COLO668 (cell line): Measurements from ENCODE around the gene DNAH8.
"Not testable (repeated sequence)": the region's sequence is repeated elsewhere in the genome, so short reads cannot be mapped to it uniquely, and the experiment has no call there.

Experiments used
- DNase-seq: peaks from one replicate; lab custom pipeline; 2025; ENCODE audit not compliant: unreplicated experiment; lab: John Stamatoyannopoulos, UW

The DNAH8 gene

DNA sequence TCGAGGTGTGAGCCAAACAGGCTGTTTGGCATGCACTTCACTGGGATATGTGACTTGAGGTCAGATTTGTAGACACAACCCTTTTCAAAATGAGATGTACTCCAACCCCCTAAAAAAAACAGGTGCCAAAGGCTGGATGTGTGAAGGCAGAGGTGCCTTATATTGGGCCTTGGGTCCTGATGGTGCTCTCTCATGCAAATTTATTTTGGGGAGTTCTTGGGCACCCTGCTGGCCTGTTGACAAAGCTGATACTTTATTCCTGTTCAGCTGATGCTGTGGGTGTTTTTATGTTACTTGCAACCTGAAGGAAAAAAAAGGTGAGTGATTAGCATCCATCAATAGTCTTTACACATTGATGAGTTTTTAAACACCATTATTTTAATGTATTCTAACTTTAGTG, 121.5 kb downstream of the DNAH8 start:
- no peak for DNase-seq

DNA sequence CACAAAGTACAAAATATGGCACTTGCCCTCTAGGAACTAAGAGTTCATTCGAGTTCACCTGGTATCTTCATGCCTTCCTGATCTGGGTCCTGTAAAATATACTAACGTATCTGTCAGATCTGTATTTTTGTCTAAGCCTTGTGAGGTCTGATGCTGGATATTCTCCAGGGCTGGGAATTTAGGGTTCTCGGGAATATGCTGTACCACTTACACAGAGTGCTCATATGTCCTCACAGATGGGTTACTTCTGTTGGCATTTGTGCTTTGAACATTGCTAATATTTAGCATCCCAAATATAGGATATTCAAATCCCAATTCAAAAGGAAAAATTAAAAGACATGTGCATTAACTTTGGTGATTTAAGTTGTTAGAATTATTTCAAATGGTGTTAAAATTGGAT, 122.0 kb downstream of the DNAH8 start:
- no peak for DNase-seq

DNA sequence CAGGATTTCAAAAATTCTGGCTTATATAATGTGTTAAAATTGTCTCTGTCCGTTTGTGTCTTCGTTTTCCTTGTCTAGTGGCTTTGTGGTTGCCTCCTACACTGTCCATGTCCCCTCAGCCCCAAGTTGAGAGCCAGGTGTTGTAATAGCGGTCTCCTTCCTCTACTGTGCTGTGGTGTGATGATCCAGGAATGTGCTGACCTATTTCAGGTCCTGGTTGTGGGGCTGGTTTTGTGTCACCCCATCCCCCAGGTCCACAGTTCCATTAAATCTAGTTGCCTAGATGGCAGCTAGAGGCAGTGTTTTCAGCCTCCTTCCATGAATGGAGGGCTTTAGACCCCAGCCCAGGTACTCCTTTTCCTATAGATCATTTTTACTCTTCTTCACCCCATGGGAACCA, 128.7 kb downstream of the DNAH8 start:
- DNase-seq, result no peak

DNA sequence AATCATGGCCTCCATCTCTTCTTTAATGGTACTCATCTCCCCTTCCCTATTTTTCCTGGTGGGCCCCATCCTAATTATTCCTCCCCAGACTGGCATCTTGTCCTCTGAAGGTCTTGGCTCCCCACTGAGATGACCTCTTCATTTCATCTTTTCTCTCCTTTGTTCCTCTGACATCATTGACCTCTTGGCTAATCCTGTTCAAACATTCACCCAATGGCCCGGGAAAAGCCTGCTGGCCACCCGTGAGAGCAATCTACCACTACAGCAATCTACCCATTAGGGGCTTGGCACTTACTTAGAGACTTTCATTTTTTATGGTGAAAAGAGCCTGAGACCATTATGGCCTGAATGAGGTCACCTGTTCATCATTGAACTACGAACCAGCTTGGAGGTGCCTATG, 130.8 kb downstream of the DNAH8 start:
- no peak for DNase-seq

DNA sequence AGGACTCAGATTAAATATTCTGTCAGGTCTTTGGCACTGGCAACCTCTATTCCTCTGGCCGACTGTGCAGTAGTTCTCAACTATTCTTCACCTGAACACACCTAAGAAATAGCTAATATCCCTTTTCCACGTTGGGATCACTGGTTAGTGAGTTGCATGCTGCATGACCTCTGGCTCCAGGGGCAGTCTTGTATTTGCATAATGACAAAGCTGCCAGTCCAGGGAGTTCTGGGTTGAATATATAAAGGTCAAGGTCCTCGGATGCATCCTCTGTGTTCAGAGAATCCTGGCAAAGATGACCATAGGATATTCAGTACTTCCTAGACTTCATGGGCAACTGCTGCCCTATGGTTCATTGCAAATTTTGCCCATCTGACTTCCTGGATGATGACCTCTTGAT, 131.2 kb downstream of the DNAH8 start:
- no peak for DNase-seq

DNA sequence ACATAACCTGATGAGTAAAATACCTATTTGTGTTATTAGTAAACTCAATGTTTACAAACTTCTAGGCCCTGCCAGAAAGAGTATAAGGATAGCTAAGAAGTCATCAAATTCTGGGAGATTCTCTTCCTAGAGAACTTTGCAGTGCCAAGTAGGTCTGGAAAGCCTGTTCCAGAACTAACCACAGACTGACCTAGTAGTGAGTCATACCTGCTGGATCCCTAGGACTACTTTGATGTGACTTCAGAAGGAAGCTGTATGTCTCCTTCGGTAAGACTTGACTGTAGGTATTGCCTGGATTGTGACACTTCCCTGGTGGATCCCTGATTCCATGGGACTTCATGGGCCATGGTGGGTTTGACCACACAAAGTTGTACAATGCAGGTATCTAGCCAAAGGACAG, 131.7 kb downstream of the DNAH8 start:
- no peak for DNase-seq

DNA sequence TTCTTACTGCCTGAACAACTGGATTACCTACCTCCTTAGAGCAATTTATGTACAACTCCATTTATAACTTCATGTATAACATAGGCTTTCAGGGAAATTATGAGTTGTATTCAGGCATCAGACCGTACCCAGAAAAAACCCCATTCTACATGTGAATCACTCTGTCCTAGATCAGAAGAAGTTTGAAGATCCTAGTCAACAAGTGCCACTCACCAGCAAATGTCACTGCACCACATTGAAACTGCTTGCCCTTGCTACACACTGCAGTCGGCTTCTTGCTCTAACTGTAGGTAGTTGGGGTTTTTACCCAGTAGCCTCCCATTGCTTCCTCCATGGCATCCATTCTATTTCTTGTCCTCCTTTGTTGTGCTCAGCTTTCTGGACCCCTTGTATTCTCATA, 132.4 kb downstream of the DNAH8 start:
- DNase-seq, result no peak

DNA sequence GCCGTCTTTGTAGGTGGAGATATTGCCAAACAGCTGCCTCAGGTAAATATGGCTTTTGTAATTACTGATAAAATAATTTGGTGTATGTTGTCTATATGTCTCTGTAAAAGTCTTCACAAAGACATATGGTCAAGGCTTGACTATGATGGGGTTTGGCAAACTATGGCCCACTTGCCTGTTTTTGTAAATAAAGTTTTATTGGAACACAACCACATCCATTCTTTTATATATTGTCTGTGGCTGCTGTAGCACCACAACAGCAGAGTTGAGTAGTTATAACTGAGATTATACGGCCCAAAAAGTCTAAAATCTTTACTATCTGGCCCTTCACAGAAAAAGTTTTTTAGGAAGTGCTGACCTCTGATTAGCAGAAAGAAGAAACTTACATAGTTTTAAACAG, 133.6 kb downstream of the DNAH8 start:
- DNase-seq, result no peak

DNA sequence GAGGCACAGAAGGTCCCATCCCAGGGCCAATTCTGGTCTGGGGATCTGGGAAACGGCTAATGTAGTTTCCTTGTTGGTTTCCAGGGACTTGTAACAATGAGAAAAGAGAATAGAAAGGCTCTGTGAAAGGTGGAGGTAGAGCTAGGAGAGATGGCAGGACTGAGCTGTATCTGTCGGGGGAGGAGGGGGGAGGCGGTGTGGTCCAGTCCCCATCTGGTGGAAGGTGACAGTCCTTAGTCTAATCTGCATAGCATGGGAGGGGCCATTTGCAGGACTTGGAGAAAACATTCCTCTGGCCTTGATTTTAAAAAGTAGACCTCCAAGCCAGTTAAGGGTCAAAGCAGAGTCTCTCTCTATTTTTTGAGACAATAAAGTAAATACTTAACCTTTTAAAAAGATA, 137.1 kb downstream of the DNAH8 start:
- DNase-seq, result no peak

DNA sequence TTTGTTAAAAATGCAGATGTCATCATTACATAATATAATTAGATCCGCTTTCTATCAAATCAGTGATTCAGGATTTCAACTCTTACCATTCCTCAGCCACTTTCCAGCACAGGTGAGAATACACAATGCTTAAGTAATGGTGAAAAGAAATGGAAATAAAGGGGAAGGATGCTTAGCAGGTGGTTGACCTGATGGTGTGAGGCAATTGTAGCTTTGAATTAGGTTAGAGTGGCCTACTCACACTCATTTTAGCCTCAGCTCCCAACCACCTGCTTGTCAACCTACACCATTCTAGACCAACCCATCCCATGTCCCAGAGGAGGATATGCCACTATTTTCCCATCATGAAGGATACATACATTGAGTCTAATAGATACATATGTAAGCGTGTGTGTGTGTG, 138.1 kb downstream of the DNAH8 start:
- no peak for DNase-seq

DNA sequence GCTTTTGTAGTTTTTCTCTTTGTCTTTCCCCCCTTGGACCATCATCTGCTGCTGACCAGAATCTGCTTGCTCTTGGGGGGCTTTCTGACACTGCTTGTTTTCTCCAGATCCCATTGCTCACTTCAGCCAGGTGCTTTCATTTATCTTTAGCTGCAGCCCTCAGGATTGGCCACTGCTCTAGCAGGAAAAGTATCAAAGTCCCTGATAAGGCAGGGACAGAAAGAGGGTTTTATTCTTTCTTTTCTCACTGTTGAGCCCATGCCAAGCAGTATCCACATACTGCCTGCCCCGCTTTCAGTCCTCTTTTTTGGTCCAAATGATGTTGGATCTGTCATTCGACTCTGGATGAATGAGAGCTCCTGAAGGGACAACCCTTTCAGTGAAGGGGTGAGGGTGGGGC, 141.4 kb downstream of the DNAH8 start:
- no peak for DNase-seq

DNA sequence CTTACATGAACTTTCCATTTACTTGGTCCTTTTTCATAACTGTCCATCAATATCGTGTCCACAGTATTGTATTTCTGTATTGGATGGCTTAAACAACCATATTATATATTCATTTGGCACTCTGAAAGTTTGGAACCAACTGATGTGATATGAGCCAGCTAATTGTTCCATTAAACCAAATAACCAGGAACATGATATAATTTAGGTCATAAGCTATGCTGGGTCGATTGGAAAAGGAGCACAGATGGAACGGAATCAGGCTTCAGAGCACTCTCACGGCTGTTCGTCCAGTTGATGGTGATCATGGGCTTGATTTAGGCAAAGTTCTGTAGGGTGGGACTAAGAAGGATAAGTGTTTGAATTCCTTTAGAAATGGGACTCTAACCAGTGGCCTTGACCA, 142.7 kb downstream of the DNAH8 start:
- DNase-seq, result no peak

DNA sequence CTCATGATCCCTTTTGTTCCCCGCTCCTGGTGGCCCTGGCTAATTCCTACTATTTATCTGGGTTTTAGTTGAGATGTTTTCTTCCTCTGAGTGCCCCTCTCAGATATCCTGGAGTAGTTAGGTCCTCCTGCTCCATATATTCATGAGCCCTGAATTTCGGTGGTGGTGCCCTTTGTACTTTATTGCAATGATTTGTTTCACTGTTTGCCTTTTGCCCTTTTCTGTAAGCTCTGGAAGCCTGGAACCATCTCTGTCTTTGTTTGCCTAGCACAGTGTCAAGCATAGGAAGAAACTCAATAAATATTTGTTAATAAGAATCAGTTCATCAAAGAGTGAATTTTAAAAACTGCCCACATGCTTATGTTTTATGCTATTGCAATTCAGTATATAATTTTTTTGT, 144.9 kb downstream of the DNAH8 start:
- DNase-seq, result no peak

DNA sequence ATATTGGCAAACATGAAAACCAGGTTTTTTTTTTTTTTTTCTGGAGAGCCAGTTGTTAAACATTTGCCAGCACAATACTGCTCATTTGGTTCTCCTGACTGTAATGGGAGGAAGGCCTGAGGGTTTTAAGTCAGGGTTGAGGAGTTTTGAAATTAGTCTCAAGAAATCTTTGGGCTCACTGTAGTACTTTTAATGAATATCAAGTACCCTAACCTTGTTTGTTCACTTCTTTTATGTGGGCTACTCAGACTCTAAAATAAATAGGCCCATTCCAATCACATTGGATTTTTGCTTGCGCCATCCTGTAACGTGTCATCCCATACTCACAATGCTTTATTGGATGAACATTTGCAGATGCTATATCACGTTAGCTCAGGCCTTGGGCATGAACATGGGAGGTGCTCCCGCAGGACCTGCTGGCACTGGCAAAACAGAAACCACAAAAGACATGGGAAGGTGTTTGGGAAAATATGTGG, 146.9 kb downstream of the DNAH8 start:
- DNase-seq, result no peak

DNA sequence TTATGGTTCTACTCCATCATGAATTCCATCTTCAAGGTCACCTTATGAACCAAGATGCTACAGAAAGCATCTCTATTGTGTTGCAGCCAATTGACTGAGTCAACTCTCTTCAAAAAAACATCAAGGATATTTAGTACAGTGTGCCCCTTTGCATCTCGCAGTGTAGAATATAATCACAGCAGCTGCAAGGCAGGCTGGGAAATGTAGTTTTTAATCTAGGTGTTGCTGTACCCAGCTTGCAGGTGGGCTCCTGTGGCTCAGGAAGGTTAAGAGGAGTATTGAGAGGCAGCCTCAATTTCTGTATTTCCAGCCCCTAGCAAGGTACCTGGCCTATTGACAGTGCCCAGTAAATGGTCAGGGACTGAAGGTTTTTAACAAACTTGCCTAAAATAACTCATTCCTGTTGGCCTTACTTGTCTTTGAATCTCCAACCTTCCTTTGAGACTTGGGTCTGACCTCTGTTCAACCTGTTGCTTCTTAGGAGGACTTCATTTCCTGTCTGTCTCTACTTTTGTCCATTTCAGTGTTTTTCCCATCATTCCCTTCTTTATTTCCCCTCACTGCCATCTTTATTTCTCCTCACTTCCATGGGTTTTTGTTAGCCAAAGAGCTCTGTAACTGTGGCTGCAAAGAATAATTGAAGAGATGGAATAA, 150.5 kb downstream of the DNAH8 start:
- no peak for DNase-seq

DNA sequence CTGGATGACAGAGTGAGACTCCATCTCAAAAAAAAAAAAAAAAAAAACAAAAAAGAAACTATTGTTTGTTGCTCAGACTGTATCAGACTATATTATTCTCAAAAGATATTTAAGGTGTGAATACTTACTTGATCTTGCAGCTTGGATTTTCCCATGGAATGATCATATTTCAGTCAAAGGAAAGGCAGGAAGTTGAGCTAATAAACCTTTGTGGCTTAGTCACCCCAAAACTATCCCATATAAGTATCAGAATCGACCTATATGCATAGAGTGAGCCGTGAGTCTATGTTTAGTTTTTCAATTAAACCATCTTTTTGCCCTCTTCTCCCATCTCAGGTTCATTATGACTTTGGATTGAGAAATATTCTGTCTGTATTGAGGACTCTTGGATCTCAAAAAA, 152.6 kb downstream of the DNAH8 start:
- no peak for DNase-seq

DNA sequence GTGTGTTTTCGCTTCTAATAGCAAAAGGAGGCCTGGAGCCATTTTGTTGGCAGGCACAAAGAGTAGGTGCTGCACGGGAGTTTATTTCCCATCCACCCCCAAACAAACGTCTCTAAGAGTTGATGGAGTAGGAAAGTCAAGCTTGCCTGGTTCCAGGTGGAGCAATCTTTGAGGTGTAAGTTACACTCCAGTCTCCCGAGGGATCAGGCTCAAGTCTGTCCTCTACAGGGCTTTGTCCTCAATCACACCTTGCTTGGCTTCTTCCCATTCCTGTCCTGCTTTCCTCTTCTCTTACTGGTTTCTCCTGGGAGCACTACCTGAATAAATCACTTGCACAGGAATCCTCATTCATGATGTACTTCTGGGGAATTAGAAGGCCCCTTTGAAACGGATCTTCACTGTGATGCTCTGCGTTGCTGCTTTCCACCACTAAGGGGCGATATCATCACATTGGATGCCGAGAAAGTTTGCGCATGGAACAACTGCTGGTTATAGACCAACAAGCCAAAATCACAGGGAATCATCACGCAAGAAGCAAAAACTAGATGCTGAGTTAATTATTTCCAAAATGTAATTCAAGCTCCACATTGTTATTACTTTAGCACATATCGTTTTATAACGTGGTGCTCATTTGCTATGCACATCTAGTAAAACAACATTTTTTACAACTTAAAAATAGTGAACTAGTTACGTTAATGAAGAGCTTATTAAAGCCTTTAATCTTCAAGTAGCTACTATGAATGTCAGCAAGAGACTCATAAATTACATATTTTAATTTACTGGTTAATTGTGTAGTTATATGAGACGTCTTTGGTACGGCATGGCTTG, 156.8 kb downstream of the DNAH8 start:
- peak; percentile 24 for DNase-seq

DNA sequence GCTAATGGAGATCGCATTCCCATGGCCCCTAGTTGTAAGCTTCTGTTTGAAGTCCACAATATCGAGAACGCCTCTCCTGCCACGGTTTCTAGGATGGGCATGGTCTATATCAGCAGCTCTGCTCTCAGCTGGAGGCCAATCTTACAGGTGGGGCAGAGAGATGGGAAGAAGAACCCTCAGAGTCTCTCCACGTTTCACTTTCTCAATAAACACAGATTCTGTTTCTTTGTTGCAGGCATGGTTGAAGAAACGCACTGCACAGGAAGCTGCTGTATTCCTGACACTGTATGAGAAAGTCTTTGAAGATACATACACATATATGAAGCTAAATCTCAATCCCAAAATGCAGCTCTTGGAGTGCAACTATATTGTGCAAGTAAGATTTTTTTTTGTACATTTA, 157.9 kb downstream of the DNAH8 start:
- no peak for DNase-seq

DNA sequence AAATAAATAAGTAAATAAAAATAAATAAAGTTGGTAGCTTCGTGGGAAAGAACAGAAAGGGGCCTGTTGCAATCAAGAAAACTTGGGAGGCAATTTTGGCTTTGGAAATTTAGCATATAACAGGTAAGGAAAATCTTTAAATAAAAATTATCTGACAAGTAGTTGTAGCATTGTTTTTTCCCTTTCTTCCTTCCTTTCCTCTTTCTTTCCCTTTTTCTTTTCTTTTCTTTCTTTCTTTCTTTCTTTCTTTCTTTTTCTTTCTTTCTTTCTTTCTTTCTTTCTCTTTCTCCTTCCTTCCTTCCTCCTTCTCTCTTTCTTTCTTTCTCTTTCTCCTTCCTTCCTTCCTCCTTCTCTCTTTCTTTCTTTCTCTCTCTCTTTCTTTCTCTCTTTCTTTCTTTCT, 158.7 kb downstream of the DNAH8 start:
- DNase-seq, result not testable (repeated sequence)

DNA sequence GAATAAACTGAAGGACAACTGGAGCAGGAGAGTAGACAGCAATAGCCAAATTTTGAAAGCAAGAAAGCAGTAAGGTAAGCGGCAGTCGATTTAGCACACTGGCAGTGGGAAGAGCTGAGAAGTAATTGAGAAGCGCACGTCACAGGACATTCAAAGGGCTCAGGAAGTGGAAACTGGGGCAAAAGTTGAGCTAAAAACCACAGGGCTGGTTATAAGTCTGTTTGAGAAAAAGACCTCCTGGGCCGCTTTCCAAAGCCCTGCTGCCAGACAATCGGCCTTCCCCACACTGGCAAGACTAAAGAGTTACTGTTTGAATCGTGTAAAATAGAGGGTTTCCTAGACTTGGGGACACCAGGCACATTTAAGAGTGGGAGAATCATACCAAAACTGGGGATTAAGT, 161.4 kb downstream of the DNAH8 start:
- DNase-seq, result no peak

DNA sequence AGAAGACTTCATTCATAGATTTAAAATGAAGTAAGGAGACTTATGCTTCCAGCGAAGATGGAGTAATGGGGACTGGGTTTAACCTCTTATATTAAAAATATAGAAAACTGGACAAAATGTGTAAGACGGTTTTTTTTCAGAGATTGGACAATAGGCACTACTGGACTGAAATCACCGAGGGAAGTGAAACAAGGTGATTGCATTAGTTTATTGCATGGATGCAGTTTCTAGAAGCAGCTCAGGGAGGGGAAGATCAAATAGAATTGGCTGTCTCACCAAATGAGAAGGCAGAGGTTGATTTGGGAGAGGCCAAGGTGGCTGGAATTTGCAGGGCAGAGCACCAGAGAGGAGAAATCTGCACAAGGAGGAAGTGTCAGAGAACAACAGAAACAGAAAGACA, 162.6 kb downstream of the DNAH8 start:
- no peak for DNase-seq

DNA sequence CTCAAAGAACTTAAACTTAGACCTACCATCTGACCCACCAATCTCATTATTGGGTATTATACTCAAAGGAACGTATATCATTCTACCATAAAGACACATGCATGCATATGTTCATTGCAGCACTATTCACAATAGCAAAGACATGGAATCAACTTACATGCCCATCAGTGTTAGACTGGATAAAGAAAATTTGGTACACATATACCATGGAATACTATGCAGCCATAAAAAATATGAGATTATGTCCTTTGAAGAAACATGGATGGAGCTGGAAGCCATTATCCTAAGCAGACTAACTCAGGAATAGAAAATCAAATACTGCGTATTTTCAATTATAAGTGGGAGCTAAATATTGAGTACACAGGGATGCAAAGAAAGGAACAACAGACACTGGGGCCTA, 167.0 kb downstream of the DNAH8 start:
- no peak for DNase-seq

DNA sequence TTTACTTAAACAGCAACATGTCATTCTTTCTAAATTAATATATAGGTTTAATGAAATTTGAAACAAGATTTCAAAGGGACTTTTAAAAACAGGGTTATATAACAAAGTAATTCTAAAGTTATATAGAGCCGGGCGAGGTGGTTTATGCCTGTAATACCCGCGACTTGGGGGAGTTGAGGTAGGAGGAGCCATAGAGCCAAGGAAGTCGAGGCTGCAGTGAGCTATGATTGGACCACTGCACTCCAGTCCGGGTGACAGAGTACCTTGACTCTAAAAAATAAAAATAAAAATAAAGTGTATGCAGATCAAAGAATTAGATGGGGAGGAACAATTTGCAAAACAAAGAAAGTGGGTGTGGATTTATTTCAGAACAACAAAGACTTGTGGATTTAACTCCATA, 182.4 kb downstream of the DNAH8 start:
- DNase-seq, result no peak
